ENCODE data around the gene ZNF586. TPM values are rescaled to one million over a fixed set of nuclear protein-coding genes. Genes with fewer than 3 reads are reported as not detected.

ZNF586 gene
- total and polyA plus RNA-seq, 10 of the 15 experiments (the other 5 are each of a cell fraction or from before 2014, with no cell fraction given): 3.9 to 24.2 (median 15.0) TPM

DNA sequence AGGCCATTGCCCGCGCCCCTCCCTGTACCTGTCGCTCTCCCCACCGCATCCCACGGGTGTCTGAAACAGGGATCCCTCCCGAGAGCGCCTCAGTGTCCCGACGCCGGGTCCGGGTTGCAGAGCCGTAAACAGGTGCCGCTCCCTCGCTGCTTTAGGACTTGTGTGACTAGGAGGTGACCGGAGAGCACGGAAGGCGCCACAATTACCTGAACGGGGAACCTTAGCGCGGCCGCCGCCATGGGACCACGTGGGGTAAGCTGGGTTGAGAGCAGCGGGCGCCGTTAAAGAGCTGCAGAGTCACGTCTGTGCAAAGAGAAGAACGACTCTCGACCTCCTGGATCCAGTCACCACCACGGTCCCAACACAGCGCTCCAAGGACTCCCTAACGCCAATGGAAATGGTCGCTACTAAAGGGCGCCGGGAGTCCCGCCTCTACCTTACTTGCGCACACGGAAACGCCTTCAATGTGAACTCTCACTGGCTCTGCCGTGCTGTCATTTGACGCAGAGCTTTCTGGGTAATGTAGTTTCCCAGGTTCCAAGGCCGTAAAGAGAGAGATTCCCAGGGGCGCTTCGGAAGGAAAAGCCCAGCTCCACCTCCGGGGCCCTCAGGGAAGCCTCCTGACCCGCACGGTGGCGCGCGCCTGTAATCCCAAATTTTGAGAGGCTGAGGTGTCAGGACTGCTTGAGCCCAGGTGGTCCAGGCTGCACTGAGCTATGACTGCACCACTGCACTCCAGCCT lies 45.2 kb downstream of the ZNF586 start, which contains the start of gene ZNF552 (continued):
- TF ChIP-seq, protein P1, sequence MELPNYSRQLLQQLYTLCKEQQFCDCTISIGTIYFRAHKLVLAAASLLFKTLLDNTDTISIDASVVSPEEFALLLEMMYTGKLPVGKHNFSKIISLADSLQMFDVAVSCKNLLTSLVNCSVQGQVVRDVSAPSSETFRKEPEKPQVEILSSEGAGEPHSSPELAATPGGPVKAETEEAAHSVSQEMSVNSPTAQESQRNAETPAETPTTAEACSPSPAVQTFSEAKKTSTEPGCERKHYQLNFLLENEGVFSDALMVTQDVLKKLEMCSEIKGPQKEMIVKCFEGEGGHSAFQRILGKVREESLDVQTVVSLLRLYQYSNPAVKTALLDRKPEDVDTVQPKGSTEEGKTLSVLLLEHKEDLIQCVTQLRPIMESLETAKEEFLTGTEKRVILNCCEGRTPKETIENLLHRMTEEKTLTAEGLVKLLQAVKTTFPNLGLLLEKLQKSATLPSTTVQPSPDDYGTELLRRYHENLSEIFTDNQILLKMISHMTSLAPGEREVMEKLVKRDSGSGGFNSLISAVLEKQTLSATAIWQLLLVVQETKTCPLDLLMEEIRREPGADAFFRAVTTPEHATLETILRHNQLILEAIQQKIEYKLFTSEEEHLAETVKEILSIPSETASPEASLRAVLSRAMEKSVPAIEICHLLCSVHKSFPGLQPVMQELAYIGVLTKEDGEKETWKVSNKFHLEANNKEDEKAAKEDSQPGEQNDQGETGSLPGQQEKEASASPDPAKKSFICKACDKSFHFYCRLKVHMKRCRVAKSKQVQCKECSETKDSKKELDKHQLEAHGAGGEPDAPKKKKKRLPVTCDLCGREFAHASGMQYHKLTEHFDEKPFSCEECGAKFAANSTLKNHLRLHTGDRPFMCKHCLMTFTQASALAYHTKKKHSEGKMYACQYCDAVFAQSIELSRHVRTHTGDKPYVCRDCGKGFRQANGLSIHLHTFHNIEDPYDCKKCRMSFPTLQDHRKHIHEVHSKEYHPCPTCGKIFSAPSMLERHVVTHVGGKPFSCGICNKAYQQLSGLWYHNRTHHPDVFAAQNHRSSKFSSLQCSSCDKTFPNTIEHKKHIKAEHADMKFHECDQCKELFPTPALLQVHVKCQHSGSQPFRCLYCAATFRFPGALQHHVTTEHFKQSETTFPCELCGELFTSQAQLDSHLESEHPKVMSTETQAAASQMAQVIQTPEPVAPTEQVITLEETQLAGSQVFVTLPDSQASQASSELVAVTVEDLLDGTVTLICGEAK (IDR thresholded peaks at IDR 0.05; ENCODE audit: borderline replicate concordance): peak; percentile 85
- TF ChIP-seq, protein P2, sequence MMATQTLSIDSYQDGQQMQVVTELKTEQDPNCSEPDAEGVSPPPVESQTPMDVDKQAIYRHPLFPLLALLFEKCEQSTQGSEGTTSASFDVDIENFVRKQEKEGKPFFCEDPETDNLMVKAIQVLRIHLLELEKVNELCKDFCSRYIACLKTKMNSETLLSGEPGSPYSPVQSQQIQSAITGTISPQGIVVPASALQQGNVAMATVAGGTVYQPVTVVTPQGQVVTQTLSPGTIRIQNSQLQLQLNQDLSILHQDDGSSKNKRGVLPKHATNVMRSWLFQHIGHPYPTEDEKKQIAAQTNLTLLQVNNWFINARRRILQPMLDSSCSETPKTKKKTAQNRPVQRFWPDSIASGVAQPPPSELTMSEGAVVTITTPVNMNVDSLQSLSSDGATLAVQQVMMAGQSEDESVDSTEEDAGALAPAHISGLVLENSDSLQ (IDR thresholded peaks at IDR 0.05): peak; percentile 98
- TF ChIP-seq, protein P3, sequence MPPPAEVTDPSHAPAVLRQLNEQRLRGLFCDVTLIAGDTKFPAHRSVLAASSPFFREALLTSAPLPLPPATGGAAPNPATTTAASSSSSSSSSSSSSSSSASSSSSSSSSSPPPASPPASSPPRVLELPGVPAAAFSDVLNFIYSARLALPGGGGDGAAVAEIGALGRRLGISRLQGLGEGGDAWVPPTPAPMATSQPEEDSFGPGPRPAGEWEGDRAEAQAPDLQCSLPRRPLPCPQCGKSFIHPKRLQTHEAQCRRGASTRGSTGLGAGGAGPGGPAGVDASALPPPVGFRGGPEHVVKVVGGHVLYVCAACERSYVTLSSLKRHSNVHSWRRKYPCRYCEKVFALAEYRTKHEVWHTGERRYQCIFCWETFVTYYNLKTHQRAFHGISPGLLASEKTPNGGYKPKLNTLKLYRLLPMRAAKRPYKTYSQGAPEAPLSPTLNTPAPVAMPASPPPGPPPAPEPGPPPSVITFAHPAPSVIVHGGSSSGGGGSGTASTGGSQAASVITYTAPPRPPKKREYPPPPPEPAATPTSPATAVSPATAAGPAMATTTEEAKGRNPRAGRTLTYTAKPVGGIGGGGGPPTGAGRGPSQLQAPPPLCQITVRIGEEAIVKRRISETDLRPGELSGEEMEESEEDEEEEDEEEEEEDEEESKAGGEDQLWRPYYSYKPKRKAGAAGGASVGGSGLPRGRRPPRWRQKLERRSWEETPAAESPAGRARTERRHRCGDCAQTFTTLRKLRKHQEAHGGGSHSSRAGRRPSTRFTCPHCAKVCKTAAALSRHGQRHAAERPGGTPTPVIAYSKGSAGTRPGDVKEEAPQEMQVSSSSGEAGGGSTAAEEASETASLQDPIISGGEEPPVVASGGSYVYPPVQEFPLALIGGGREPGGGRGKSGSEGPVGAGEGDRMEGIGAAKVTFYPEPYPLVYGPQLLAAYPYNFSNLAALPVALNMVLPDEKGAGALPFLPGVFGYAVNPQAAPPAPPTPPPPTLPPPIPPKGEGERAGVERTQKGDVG (CRISPR knock-in tag; IDR thresholded peaks at IDR 0.05): no peak
- TF ChIP-seq RFX5 (IDR thresholded peaks at IDR 0.05; ENCODE audit: low read depth, low read length): no peak
- no peak for TF ChIP-seq NR2C2 (IDR thresholded peaks at IDR 0.05; ENCODE audit: borderline replicate concordance, control insufficient read depth, insufficient read length, low read depth)
- TF ChIP-seq POLR2AphosphoS5 (IDR thresholded peaks at IDR 0.05; ENCODE audit: low read length): peak; percentile 85; the same call in 1 of the 2 replicates
- TF ChIP-seq, protein P4, sequence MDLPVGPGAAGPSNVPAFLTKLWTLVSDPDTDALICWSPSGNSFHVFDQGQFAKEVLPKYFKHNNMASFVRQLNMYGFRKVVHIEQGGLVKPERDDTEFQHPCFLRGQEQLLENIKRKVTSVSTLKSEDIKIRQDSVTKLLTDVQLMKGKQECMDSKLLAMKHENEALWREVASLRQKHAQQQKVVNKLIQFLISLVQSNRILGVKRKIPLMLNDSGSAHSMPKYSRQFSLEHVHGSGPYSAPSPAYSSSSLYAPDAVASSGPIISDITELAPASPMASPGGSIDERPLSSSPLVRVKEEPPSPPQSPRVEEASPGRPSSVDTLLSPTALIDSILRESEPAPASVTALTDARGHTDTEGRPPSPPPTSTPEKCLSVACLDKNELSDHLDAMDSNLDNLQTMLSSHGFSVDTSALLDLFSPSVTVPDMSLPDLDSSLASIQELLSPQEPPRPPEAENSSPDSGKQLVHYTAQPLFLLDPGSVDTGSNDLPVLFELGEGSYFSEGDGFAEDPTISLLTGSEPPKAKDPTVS (IDR thresholded peaks at IDR 0.05; ENCODE audit: low read depth, low read length): no peak
- TF ChIP-seq, protein P5, sequence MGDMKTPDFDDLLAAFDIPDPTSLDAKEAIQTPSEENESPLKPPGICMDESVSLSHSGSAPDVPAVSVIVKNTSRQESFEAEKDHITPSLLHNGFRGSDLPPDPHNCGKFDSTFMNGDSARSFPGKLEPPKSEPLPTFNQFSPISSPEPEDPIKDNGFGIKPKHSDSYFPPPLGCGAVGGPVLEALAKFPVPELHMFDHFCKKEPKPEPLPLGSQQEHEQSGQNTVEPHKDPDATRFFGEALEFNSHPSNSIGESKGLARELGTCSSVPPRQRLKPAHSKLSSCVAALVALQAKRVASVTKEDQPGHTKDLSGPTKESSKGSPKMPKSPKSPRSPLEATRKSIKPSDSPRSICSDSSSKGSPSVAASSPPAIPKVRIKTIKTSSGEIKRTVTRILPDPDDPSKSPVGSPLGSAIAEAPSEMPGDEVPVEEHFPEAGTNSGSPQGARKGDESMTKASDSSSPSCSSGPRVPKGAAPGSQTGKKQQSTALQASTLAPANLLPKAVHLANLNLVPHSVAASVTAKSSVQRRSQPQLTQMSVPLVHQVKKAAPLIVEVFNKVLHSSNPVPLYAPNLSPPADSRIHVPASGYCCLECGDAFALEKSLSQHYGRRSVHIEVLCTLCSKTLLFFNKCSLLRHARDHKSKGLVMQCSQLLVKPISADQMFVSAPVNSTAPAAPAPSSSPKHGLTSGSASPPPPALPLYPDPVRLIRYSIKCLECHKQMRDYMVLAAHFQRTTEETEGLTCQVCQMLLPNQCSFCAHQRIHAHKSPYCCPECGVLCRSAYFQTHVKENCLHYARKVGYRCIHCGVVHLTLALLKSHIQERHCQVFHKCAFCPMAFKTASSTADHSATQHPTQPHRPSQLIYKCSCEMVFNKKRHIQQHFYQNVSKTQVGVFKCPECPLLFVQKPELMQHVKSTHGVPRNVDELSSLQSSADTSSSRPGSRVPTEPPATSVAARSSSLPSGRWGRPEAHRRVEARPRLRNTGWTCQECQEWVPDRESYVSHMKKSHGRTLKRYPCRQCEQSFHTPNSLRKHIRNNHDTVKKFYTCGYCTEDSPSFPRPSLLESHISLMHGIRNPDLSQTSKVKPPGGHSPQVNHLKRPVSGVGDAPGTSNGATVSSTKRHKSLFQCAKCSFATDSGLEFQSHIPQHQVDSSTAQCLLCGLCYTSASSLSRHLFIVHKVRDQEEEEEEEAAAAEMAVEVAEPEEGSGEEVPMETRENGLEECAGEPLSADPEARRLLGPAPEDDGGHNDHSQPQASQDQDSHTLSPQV (IDR thresholded peaks at IDR 0.05): no peak
- TF ChIP-seq, protein P6, sequence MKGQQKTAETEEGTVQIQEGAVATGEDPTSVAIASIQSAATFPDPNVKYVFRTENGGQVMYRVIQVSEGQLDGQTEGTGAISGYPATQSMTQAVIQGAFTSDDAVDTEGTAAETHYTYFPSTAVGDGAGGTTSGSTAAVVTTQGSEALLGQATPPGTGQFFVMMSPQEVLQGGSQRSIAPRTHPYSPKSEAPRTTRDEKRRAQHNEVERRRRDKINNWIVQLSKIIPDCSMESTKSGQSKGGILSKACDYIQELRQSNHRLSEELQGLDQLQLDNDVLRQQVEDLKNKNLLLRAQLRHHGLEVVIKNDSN (IDR thresholded peaks at IDR 0.05; ENCODE audit: borderline replicate concordance, extremely low read length, insufficient read depth, low read depth, low read length): peak; percentile 35
- no peak for TF ChIP-seq SUPT20H (IDR thresholded peaks at IDR 0.05; ENCODE audit: borderline replicate concordance, control insufficient read depth, low read depth, low read length)
